NB4 (cell line): ENCODE results near the gene ABCC12.

ENCODE experiments used
- DNase-seq: peaks from one replicate; pipeline ENCODE4 v3.0.0; 2010; ENCODE audit warnings: low read depth
- H3K4me3 ChIP-seq: one replicate; pipeline ENCODE4 v1.5.1; 2011; ENCODE audit warnings: mild to moderate bottlenecking, low read depth, low read length, moderate library complexity
- MYC ChIP-seq: IDR thresholded peaks from 2 replicates; pipeline ENCODE4 v1.6.1; 2011; ENCODE audit warnings: low read depth, low read length
- POLR2A ChIP-seq: IDR thresholded peaks from 2 replicates; pipeline ENCODE4 v1.6.1; 2011; ENCODE audit warnings: mild to moderate bottlenecking; ENCODE audit not compliant: insufficient read length; ENCODE audit errors: extremely low read depth
- TF ChIP-seq, protein P1 (sequence below): IDR thresholded peaks from 2 replicates; pipeline ENCODE4 v1.6.1; 2011; ENCODE audit warnings: low read depth, low read length
- TF ChIP-seq, protein P2 (sequence below): IDR thresholded peaks from one replicate; pipeline ENCODE4 v1.5.1; 2012; ENCODE audit warnings: low read depth, low read length

ABCC12 gene

DNA sequence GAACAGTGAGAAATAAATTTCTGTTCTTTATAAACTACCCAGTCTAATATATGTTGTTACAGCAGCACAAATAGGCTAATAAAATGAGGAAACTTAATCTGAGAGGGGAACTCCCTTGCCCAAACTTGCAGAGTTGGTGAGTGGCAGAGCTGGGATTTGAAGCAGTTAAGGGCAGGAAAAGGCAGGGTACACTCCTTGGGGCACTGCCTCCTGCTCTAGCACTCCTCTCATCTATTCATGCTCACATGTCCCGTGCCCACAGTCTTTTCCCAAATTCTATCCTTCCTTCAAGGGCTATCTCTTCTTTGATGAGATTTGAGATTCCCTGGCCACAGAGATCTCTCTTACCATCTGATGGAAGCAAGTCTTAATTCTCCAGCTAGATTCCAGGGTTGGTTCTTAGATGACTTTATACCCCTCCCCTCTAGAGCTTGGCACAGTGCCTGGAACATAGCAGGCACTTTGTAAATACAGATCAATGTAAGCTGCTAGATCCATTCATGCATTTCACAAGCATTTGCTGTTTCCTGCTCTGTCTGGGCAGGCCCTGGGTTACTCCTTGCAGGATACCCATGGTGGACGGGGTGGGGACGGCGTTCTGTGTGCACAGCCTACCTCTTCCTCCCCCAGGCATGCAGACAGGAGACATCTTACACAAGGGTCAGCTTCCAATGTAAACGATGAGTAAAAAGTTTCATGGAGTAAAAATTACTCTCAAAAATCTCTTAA, 39.2 kb upstream of the ABCC12 start:
- DNase-seq = no peak
- no peak overlapping the region for H3K4me3 ChIP-seq
- TF ChIP-seq POLR2A (no peak), MYC (no peak)
- TF ChIP-seq, protein P1, sequence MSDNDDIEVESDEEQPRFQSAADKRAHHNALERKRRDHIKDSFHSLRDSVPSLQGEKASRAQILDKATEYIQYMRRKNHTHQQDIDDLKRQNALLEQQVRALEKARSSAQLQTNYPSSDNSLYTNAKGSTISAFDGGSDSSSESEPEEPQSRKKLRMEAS = no peak
- TF ChIP-seq, protein P2, sequence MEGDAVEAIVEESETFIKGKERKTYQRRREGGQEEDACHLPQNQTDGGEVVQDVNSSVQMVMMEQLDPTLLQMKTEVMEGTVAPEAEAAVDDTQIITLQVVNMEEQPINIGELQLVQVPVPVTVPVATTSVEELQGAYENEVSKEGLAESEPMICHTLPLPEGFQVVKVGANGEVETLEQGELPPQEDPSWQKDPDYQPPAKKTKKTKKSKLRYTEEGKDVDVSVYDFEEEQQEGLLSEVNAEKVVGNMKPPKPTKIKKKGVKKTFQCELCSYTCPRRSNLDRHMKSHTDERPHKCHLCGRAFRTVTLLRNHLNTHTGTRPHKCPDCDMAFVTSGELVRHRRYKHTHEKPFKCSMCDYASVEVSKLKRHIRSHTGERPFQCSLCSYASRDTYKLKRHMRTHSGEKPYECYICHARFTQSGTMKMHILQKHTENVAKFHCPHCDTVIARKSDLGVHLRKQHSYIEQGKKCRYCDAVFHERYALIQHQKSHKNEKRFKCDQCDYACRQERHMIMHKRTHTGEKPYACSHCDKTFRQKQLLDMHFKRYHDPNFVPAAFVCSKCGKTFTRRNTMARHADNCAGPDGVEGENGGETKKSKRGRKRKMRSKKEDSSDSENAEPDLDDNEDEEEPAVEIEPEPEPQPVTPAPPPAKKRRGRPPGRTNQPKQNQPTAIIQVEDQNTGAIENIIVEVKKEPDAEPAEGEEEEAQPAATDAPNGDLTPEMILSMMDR = no peak

DNA sequence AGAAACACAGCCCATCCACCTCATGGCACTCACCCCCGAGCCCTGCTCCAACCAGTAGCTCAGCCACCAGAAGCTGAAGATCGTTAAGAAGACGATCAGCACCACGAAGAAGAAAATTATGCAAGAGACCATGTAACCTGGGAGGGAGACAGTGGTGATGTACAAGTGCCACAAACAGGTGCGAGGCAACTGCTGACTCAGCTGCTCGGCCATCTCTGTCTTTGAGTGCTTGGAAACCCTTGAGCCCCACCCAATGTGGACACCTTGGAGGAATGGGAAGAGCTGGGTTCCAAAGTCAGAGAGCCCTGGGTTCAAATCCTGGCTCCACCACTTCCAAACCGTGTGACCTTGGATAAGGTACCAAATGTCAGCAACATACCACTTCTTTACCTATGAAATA, 38.1 kb upstream of the ABCC12 start:
- H3K4me3 ChIP-seq = no peak overlapping the region
- TF ChIP-seq POLR2A = no peak
- no peak for TF ChIP-seq MYC
- TF ChIP-seq, protein P2 = no peak
- TF ChIP-seq, protein P1 = no peak
- DNase-seq = no peak

DNA sequence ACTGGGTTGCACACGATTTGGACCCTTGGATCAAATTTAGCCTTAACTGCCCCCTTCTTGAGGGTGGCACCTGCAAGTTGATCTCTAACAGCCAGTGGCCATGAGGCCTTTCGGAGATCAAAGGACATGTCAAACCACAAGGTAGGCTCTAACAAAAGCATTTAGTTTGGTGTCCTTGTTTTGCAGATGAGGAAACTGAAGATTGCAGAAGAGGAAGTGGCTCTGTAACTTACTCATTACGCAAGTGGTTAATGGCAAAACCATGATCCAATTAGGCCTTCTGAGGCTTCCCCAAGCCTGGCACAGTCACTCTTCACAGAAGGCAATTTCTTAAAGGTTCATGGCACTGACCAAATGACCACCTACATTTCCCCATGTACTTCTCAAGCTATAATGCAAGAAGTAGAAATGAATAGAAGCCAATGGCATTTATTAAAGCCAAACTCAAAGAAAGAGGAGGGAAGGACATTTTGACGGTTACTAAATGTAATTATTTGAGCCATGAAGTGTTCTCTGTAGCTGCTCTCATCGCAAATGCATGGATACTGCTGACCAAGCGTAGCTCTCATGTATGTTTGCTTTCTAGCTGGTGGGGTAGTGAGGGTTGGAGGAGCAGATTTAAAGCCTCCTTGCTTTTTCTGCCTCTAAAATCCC, 32.8 kb upstream of the ABCC12 start:
- no peak overlapping the region for H3K4me3 ChIP-seq
- peak; percentile 96 for DNase-seq
- TF ChIP-seq POLR2A = no peak
- TF ChIP-seq, protein P2 = no peak
- TF ChIP-seq, protein P1 = peak; percentile 72
- peak; percentile 85 for TF ChIP-seq MYC

DNA sequence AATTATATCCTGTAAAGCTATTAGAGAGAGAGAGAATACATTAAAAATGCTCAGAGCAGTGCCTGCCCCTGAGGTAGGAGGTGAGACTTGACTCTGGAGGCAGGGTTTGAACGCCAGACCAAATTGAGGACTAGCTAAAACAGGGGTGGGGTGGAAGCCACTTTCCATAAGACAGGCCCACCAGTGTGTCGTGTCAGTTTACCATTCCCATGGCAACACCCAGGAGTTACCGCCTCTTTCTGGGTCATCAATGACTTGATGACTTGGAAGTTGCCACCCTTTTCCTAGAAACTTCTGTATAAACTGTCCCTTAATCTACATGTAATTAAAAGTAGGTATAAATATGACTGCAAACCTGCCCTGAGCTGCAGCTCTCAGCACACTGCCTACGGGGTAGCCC, 32.0 kb upstream of the ABCC12 start:
- DNase-seq = no peak
- no peak for TF ChIP-seq MYC
- TF ChIP-seq POLR2A = no peak
- TF ChIP-seq, protein P1 = no peak
- TF ChIP-seq, protein P2 = no peak
- no peak overlapping the region for H3K4me3 ChIP-seq

DNA sequence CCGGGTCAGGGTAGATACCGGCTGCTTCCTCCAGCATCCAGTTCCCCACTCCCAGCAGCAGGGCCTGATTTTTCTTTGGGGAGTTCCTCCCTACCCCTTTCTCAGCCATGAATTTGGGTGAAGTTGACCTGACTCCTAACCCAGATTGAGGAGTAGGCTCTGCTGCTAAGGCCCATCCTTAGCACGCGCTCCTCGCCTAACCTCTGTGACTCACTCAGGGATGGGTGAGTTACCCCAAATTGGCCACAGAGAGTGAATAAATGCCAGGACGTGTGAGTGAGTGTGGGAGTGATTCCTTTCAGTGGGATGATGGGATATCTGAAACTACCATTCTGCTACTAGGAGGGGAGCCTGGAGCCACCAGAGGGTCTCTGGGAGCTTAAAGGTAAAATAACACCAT, 28.9 kb upstream of the ABCC12 start:
- H3K4me3 ChIP-seq = no peak overlapping the region
- DNase-seq = no peak
- TF ChIP-seq, protein P2 = no peak
- no peak for TF ChIP-seq POLR2A
- TF ChIP-seq, protein P1 = no peak
- no peak for TF ChIP-seq MYC
